ENCODE measurements around the gene NBEA.

DNA sequence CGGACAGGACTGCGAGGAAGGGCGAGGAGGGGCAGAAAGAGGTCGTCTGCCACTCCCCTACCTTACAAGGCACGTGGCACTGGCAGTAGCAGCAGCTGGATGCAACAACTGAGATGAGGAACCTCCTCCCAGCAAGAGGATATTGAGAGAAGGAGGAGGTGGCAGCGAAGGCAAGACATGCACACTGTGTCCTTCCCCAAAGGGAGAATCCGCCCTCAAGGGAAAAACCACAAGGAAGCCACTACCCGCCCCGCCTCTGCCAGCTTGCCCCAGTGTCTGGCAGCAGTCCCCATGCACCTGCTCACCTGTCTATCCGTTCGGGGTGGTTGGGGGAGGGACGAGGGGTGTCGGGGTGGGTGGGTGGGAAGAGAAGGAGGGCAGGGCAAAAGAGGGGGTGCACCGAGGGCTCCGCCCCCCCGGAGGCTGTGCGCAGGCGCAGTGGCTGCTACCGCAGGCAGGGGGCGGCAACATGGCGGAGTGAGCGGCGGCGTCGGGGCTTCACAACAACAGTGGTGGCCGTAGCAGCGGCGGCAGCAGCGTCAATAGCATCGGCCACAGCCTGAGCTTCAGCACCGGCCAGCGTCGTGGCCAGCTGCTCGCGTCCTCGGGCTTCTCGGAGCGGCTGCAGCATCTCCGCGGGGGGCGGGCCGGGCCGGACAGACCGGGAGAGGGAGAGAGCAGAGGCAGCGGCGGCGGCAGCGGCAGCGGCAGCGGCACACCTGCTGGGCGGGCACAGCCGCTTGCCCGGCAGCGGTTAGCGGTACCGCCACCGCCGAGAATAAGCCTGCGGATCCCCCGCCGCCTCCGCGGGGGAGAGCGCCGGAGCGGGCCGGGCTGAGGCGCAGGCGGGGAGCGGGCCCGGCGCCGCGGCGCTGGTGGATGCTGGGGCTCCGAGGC lies at the start of gene NBEA:
- TF ChIP-seq, protein P1, sequence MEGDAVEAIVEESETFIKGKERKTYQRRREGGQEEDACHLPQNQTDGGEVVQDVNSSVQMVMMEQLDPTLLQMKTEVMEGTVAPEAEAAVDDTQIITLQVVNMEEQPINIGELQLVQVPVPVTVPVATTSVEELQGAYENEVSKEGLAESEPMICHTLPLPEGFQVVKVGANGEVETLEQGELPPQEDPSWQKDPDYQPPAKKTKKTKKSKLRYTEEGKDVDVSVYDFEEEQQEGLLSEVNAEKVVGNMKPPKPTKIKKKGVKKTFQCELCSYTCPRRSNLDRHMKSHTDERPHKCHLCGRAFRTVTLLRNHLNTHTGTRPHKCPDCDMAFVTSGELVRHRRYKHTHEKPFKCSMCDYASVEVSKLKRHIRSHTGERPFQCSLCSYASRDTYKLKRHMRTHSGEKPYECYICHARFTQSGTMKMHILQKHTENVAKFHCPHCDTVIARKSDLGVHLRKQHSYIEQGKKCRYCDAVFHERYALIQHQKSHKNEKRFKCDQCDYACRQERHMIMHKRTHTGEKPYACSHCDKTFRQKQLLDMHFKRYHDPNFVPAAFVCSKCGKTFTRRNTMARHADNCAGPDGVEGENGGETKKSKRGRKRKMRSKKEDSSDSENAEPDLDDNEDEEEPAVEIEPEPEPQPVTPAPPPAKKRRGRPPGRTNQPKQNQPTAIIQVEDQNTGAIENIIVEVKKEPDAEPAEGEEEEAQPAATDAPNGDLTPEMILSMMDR (conservative IDR thresholded peaks at IDR 0.05) = no peak
- TF ChIP-seq ZFX (IDR thresholded peaks at IDR 0.05) = peak; percentile 51
